ENCODE measurements around the gene EFCAB3.

DNA sequence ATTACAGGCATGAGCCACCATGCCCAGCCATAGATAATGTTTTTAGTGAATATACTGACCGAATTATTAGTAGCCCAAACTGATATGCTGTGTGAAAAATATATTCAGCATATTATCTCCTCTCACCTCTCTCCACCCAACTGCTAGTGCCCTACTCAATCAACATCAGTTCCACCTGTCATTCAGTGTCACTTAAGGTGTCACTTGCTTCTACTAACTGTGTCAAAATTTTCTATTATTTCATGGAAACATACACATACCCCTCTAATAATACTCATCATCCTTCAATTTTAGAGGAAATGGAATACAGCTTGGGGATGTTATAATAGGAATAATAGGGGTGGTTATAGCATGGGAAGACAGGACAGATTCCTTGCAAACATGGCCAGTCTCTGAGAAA, 12.6 kb downstream of the EFCAB3 start:
- no peak for TF ChIP-seq EZH2 (IDR thresholded peaks at IDR 0.05; ENCODE audit: insufficient read depth, low read length)
- TF ChIP-seq, protein P1, sequence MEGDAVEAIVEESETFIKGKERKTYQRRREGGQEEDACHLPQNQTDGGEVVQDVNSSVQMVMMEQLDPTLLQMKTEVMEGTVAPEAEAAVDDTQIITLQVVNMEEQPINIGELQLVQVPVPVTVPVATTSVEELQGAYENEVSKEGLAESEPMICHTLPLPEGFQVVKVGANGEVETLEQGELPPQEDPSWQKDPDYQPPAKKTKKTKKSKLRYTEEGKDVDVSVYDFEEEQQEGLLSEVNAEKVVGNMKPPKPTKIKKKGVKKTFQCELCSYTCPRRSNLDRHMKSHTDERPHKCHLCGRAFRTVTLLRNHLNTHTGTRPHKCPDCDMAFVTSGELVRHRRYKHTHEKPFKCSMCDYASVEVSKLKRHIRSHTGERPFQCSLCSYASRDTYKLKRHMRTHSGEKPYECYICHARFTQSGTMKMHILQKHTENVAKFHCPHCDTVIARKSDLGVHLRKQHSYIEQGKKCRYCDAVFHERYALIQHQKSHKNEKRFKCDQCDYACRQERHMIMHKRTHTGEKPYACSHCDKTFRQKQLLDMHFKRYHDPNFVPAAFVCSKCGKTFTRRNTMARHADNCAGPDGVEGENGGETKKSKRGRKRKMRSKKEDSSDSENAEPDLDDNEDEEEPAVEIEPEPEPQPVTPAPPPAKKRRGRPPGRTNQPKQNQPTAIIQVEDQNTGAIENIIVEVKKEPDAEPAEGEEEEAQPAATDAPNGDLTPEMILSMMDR (IDR thresholded peaks at IDR 0.05; ENCODE audit: insufficient read depth, low read depth, low read length), result no peak

All from astrocyte (in vitro differentiated cells and primary cell).